T-helper 2 cell treated with Interferon-gamma antibody and Interleukin-4, amounts not matched to agents 5 μg/mL and 100 μg/mL, for 36 hours (primary cell): ENCODE results near the gene METTL18.
"Not testable (repeated sequence)": the region's sequence is repeated elsewhere in the genome, so short reads cannot be mapped to it uniquely, and the experiment has no call there.

Experiments
- DNase-seq: peaks from one replicate; pipeline ENCODE4 v3.0.0; 2021; ENCODE audit warnings: low spot score
- H3K27ac Mint-ChIP-seq: one replicate; pipeline ENCODE4 v1.8.0; 2021; ENCODE audit warnings: mild to moderate bottlenecking, mixed read lengths
- H3K27me3 Mint-ChIP-seq: one replicate; pipeline ENCODE4 v1.8.0; 2021; ENCODE audit warnings: low read depth, mixed read lengths
- H3K36me3 Mint-ChIP-seq: one replicate; pipeline ENCODE4 v1.8.0; 2021; ENCODE audit warnings: low read depth, mixed read lengths
- H3K4me1 Mint-ChIP-seq: one replicate; pipeline ENCODE4 v1.8.0; 2021; ENCODE audit warnings: low read depth, mixed read lengths
- H3K4me3 Mint-ChIP-seq: one replicate; pipeline ENCODE4 v1.8.0; 2022; ENCODE audit warnings: mild to moderate bottlenecking, moderate library complexity, mixed read lengths
- H3K9me3 Mint-ChIP-seq: one replicate; pipeline ENCODE4 v1.8.0; 2021; ENCODE audit warnings: mixed read lengths

Gene METTL18

DNA sequence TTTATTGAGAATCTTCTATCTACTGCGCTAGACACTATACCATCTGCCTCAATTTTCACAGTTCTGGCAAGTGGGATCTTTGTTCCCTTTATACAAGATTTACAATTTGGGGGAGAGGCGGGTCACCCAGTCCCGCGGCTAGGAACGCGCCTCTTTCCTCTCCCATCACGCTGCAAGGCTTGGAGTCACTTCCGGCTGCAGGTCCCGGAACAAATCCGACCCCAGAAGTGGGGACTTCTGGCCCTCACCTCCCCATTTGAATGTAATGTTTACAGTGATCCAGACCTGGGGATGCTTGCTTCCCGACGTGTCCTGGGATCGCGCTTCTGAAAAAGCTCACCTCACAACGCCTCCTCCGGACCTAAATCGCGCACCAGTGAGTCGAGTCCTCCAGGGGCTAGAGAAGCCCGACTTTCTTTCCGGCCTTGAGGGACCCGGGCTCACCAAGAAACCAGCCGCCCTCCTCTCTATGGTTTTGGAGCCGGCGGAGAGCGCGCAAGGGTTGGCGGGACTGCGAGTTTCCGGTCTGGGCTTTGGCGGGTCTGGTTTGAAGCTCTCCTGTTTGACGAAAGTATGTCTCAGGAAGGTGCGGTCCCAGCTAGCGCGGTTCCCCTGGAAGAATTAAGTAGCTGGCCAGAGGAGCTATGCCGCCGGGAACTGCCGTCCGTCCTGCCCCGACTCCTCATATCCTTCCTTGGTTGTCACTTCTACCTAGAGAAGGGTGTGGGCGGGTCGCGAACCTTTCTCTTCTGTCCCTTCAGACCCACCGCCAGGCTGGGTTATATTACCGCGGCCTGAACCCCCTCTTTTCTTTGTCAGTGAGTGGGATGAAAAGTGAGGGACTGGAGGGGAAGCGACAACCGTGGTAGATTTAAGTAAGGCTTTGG, at the start of gene METTL18:
Gene METTL18, minus strand, starts transcription at position 378 of the 887 bp plus-strand sequence. CDS start 1,212 bp downstream, outside the sequence.
- H3K27ac Mint-ChIP-seq: peak within 1 kb of the TSS; percentile 97
- no peaks in the 10 kb centered on the region for H3K9me3 Mint-ChIP-seq
- H3K27me3 Mint-ChIP-seq: no peaks in the 10 kb centered on the region
- peak within 1 kb of the TSS; percentile 94 for H3K4me3 Mint-ChIP-seq
- peaks cover 47% of the 10 kb centered on the region for H3K4me1 Mint-ChIP-seq
- DNase-seq: peak; percentile 92
- peaks cover 45% of the 10 kb centered on the region for H3K36me3 Mint-ChIP-seq

DNA sequence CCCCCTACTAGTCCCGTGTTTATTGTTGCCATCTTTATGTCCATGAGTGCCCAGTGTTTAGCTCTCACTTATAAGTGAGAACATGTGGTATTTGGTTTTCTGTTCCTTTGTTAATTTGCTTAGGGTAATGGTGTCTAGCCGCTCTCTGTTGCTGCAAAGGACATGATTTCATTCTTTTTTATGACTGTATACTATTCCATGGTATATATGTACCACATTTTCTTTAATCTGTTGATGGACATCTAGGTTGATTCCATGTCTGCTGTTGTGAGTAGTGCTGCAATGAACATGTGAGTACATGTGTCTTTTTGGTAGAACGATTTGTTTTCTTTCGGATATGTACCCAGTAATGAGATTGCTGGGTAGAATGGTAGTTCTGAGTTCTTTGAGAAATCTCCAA, 44.2 kb upstream of the METTL18 start:
- Mint-ChIP-seq H3K9me3 (peaks cover 22% of the 10 kb centered on the region), H3K27me3 (no peaks in the 10 kb centered on the region), H3K4me1 (peaks cover 3% of the 10 kb centered on the region), H3K36me3 (peaks cover 71% of the 10 kb centered on the region), H3K27ac (no peak overlapping the region), H3K4me3 (no peak overlapping the region)
- no peak for DNase-seq

DNA sequence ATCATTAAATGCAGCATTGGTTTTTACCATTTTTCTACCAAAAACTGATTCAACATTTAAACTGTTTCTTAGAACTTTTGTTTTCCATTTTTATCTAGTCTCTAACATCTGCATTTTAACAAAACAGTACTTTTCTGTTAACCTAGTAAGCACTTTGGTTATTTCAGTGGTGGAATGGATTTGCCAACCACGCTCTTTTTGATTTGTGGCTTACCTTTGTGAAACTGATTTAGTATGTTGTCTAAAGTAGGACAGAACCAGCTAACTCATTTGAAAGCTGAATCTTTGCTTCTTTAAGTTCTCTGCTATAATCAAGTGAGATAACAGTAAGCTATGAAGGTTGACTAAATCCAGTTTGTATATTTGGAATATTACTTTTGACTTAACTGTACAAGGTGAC, 41.5 kb upstream of the METTL18 start:
- no peaks in the 10 kb centered on the region for H3K27me3 Mint-ChIP-seq
- H3K27ac Mint-ChIP-seq: no peak overlapping the region
- no peak overlapping the region for H3K4me3 Mint-ChIP-seq
- DNase-seq: no peak
- H3K36me3 Mint-ChIP-seq: peaks cover 71% of the 10 kb centered on the region
- H3K4me1 Mint-ChIP-seq: peaks cover 3% of the 10 kb centered on the region
- peaks cover 22% of the 10 kb centered on the region for H3K9me3 Mint-ChIP-seq

DNA sequence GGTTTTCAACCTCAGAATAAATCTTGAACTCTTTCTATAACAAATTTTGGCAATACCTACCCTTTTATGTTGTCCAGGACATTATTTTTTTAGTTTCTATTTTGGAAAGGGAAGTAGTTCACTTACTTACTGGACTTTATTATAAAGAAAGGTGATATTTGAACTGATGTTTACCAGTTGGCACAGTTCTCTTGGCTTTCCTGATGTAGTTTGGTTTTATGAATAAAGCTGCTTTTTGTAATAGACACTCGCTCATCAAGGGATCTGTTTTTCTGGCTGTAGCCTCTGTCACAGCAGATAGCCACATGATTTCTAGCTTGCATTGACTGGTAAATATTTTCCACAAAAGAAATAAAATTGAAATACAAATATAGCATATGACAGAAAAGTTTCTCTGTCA, 40.9 kb upstream of the METTL18 start:
- Mint-ChIP-seq H3K27me3 (no peaks in the 10 kb centered on the region), H3K36me3 (peaks cover 70% of the 10 kb centered on the region), H3K9me3 (peaks cover 18% of the 10 kb centered on the region), H3K4me1 (peaks cover 3% of the 10 kb centered on the region), H3K4me3 (no peak overlapping the region), H3K27ac (no peak overlapping the region)
- no peak for DNase-seq

DNA sequence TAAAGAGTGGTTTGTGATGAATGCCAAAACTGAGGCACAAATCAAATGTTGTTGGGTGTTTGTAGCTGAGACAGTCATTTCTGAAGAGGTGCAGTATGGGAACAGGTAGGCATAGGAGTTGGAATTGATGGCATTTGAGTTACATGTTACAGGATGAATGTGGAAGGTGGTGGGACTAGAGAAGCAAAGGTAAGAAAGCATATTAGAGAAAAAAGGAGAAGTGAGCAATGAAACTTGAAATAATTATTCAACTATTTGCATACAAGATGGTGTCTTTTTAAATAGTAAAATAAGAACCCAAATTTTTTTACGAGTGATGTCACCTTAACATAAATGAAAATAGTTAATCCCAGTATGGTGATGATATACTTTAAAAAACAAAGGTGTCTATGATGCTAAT, 40.2 kb upstream of the METTL18 start:
- no peak for DNase-seq
- Mint-ChIP-seq H3K4me3 (no peak overlapping the region), H3K27me3 (no peaks in the 10 kb centered on the region), H3K27ac (no peak overlapping the region), H3K4me1 (peaks cover 3% of the 10 kb centered on the region), H3K36me3 (peaks cover 69% of the 10 kb centered on the region), H3K9me3 (peaks cover 13% of the 10 kb centered on the region)

DNA sequence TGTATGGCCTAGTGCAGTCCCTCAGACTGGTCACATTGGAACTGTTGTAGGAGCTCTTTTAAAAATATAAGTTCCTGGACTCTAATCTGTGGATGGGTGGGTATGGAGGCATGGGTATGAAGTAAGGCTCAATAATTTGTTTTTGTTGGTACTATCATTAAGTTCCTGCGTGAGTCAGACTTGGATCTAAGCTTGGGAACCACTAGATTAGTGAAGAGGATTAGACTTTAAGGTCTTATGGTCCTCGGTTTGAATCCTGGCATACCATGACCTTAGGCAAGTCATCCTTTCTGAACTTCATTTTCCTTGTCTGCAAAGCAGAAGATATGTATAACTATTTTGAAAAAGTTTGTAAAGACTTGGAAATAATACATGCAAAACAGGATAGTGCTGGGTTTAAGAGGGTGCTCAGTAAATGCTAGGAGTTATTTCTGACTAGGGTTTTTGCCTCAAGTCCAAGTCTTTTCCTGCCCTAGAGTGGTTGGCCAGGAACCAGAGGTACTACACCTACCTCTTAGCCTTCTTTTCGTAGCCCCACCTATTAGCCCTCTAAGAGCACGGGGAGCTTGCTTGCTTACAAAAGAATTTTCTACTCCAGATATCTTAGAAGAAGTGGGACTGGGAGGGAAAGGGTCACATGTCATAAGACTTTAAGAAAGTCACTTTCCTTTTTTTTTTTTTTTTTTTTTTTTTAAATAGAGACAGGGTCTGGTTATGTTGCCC, 38.6 kb upstream of the METTL18 start:
- Mint-ChIP-seq H3K27me3 (no peaks in the 10 kb centered on the region), H3K4me1 (peaks cover 3% of the 10 kb centered on the region), H3K27ac (no peak overlapping the region), H3K36me3 (peaks cover 62% of the 10 kb centered on the region), H3K4me3 (no peak overlapping the region), H3K9me3 (no peaks in the 10 kb centered on the region)
- no peak for DNase-seq

DNA sequence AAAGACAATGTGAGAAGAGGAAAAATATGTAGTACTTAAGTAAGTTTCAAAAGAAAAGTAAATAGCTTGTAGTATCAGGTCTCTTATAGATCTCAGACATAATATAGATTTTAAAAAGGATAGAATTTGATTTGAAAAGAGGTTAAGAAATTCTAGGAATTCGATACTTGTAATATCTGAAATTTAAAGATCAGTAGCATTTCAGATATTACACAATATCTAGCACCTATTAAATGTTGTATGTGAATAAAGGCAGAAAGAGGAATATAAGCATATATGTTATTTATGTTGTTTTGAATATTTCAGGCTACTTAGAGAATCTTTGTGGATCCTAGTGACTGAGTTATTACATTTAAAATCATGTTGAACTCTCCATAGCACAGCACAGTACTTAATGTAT, 35.0 kb upstream of the METTL18 start:
- H3K27ac Mint-ChIP-seq: no peak overlapping the region
- no peaks in the 10 kb centered on the region for H3K9me3 Mint-ChIP-seq
- DNase-seq: no peak
- no peak overlapping the region for H3K4me3 Mint-ChIP-seq
- H3K4me1 Mint-ChIP-seq: peaks cover 3% of the 10 kb centered on the region
- no peaks in the 10 kb centered on the region for H3K27me3 Mint-ChIP-seq
- H3K36me3 Mint-ChIP-seq: peaks cover 55% of the 10 kb centered on the region

DNA sequence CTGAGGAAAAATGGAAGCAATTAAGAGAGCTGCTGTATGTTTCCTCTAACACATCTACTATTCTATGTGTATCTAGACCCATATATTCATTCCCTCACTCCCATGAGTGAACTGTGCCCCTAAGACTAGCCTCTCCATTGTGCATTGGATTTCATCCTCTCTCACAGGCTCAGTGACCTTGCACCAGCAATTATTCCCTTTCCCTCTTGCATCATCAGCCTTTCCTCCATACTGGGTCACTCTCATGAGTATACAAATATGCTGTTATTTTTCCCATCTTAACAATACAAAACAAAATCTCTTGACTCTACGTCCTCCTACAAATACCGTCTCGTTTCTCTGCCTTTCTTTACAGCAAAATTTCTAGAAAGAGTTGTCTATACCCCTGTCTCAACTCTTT, 29.4 kb upstream of the METTL18 start:
- H3K36me3 Mint-ChIP-seq: peaks cover 33% of the 10 kb centered on the region
- H3K27ac Mint-ChIP-seq: no peak overlapping the region
- H3K4me1 Mint-ChIP-seq: peaks cover 7% of the 10 kb centered on the region
- H3K4me3 Mint-ChIP-seq: no peak overlapping the region
- H3K27me3 Mint-ChIP-seq: no peaks in the 10 kb centered on the region
- H3K9me3 Mint-ChIP-seq: no peaks in the 10 kb centered on the region
- DNase-seq: no peak

DNA sequence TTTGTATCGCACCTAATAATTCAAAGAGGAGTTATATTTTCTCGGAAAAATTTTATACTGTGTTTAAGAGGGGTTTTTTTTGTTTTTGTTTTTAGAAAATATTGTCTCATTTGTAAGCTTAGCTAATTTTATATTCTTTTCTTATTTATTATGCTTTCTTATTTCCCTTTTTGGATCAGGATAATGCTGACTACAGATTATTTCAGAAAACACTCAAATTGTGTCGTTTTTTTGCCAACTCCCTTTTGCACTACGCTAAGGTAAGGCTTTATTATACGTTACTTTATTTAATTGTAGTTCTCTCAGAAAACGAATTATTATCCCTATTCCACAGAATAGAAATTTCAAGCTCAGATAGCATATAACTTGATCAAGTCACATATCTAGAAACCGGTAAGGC, 26.8 kb upstream of the METTL18 start:
- H3K4me3 Mint-ChIP-seq: no peak overlapping the region
- H3K9me3 Mint-ChIP-seq: no peaks in the 10 kb centered on the region
- H3K27ac Mint-ChIP-seq: no peak overlapping the region
- no peaks in the 10 kb centered on the region for H3K27me3 Mint-ChIP-seq
- H3K4me1 Mint-ChIP-seq: peaks cover 7% of the 10 kb centered on the region
- peaks cover 36% of the 10 kb centered on the region for H3K36me3 Mint-ChIP-seq
- no peak for DNase-seq

DNA sequence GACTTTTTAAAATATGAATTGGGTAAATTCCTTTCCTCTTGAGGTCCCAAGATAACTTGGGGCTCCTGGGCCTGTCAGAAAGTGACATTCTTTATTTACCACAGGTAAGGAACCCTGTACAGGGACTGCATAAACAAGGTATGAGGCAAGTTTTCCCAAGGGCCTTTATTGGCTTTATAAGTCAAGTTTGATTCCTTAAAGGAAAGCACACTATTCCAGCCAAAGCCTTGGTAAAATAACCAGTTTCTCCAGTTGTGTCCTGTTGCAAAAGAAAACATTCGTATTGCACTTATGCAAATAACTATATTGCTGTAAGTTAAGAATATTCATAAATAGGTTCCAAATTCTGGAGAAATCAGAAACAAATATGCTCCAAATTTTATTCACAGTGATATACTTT, 21.9 kb upstream of the METTL18 start:
- H3K27ac Mint-ChIP-seq: no peak overlapping the region
- H3K27me3 Mint-ChIP-seq: no peaks in the 10 kb centered on the region
- no peak overlapping the region for H3K4me3 Mint-ChIP-seq
- no peak for DNase-seq
- H3K36me3 Mint-ChIP-seq: peaks cover 47% of the 10 kb centered on the region
- peaks cover 12% of the 10 kb centered on the region for H3K4me1 Mint-ChIP-seq
- no peaks in the 10 kb centered on the region for H3K9me3 Mint-ChIP-seq

DNA sequence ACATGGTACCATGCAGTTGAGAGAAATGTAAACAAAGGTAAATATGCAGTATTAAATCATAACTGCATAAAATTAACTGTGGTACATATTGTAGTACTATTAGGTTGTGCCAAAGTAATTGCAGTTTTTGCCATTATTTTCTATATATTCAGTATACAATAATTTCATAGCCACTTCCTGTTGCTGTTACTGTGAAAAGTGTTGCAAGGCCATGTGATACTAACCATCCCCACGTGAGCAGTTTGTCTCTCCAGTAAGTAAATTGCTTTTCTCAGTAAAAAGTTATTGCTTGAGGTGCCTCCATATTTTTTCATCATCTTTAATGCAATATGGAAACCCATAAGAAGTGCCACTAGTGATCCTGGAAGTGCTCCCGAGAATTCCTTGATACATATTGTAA, 19.6 kb upstream of the METTL18 start:
- Mint-ChIP-seq H3K4me3 (no peak overlapping the region), H3K27me3 (no peaks in the 10 kb centered on the region), H3K27ac (no peak overlapping the region), H3K36me3 (peaks cover 48% of the 10 kb centered on the region), H3K9me3 (no peaks in the 10 kb centered on the region), H3K4me1 (peaks cover 11% of the 10 kb centered on the region)
- no peak for DNase-seq

DNA sequence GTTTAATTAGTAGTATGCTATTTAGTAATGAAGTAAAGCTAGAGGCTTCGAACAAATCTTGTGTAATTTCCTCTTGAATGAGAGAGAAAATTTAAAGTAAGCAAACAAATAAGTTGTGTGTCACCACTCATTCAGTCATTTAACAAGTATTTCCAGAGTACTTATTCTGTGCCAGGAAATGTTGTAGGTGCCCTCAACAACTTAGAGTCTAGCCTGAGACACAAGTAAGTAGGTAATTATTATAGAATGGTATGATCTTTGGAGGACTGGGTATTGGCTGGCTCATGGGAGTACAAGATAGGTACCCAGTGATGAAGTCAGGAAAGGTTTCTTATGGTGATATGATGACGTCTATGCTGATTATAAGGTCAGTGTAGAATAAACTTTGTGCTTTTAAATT, 17.4 kb upstream of the METTL18 start:
- H3K27me3 Mint-ChIP-seq: no peaks in the 10 kb centered on the region
- no peak overlapping the region for H3K4me3 Mint-ChIP-seq
- peaks cover 42% of the 10 kb centered on the region for H3K36me3 Mint-ChIP-seq
- no peak overlapping the region for H3K27ac Mint-ChIP-seq
- no peaks in the 10 kb centered on the region for H3K9me3 Mint-ChIP-seq
- no peak for DNase-seq
- H3K4me1 Mint-ChIP-seq: peaks cover 14% of the 10 kb centered on the region

DNA sequence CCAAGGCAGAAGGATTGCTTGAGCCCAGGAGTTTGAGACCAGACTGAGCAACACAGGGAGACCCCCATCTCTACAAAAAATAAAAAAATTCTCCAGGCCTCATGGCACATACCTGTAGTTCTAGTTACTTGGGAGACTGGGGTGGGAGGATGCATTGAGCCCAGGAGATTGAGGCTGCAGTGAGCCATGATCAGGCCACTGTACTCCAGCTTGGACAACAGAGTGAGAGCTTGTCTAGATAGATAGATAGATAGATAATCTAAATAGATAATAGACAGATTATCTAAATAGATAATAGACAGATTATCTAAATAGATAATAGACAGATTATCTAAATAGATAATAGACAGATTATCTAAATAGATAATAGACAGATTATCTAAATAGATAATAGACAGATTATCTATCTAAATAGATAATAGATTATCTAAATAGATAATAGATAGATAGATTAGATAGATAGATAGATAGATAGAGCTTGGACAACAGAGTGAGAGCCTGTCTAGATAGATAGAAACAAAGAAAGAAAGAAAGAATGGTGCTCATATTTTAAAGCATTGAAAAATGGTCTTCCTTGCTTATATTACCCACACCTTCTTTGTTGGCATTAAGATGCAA, 16.8 kb upstream of the METTL18 start:
- H3K27ac Mint-ChIP-seq, H3K4me3 Mint-ChIP-seq, DNase-seq, H3K9me3 Mint-ChIP-seq, H3K27me3 Mint-ChIP-seq: not testable (repeated sequence)
- H3K36me3 Mint-ChIP-seq: peaks cover 42% of the 10 kb centered on the region
- peaks cover 14% of the 10 kb centered on the region for H3K4me1 Mint-ChIP-seq
